Measurements from ENCODE around the gene IL2RA.

IL2RA gene

GRCh38 chr10:6091630-6092029 lies 29.5 kb upstream of the IL2RA start:
- DNase-seq (ENCODE audit: insufficient read length, low spot score) (no peak), FAIRE-seq (no peak)

GRCh38 chr10:6089334-6090219 lies 27.4 kb upstream of the IL2RA start:
- FAIRE-seq, result no peak
- TF ChIP-seq CTCF (IDR thresholded peaks at IDR 0.05; ENCODE audit: insufficient read depth, missing control alignments), result no peak
- DNase-seq (ENCODE audit: insufficient read length, low spot score), result no peak

More at GRCh38 chr10:6091630-6092029, 29.5 kb upstream of the IL2RA start:
- no peak for TF ChIP-seq CTCF (IDR thresholded peaks at IDR 0.05; ENCODE audit: insufficient read depth, missing control alignments)

GRCh38 chr10:6088721-6089333 lies 26.7 kb upstream of the IL2RA start, which contains the start of gene RBM17:
RBM17 (plus strand) TSS chr10:6089034; CDS start chr10:6097066, 8,032 bp downstream.
- FAIRE-seq, result no peak
- peak; percentile 100 for TF ChIP-seq CTCF (IDR thresholded peaks at IDR 0.05; ENCODE audit: insufficient read depth, missing control alignments)
- DNase-seq (ENCODE audit: insufficient read length, low spot score), result peak; percentile 41

GRCh38 chr10:6086375-6087233 lies 24.4 kb upstream of the IL2RA start:
- no peak for DNase-seq (ENCODE audit: insufficient read length, low spot score)
- no peak for FAIRE-seq

GRCh38 chr10:6083523-6084475 lies 21.6 kb upstream of the IL2RA start:
- FAIRE-seq (no peak), DNase-seq (ENCODE audit: insufficient read length, low spot score) (no peak)
- TF ChIP-seq CTCF (IDR thresholded peaks at IDR 0.05; ENCODE audit: insufficient read depth, missing control alignments), result no peak

More at GRCh38 chr10:6086375-6087233, 24.4 kb upstream of the IL2RA start:
- peak; percentile 86 for TF ChIP-seq CTCF (IDR thresholded peaks at IDR 0.05; ENCODE audit: insufficient read depth, missing control alignments)
